Stimulated activated CD8-positive, alpha-beta memory T cell treated with anti-CD3 and anti-CD28 coated beads, Interleukin-4, amount 100 ng/mL, for 1 hour (primary cell): ENCODE results near the gene USP38.
"Not testable (repeated sequence)": the region's sequence is repeated elsewhere in the genome, so short reads cannot be mapped to it uniquely, and the experiment has no call there.

ENCODE experiments used
- DNase-seq, 2 donors: peaks; one replicate each; pipeline ENCODE4 v3.0.0-alpha.2; 2020; ENCODE audit warnings: low read depth in 2 of 2, low spot score in 1 of 2

The USP38 gene

GRCh38 chr4:143212566-143212965, 27.8 kb downstream of the USP38 start:
- DNase-seq = no peak

- DNase-seq = no peak
Measured at GRCh38 chr4:143215873-143216272, 31.2 kb downstream of the USP38 start.

- no peak for DNase-seq
Measured at GRCh38 chr4:143224255-143224654, 39.5 kb downstream of the USP38 start.

GRCh38 chr4:143225167-143225566, 40.5 kb downstream of the USP38 start:
- no peak for DNase-seq

- DNase-seq = no peak
Measured at GRCh38 chr4:143230683-143231082, 46.0 kb downstream of the USP38 start.

- DNase-seq = no peak
Measured at GRCh38 chr4:143232277-143232676, 47.6 kb downstream of the USP38 start.

GRCh38 chr4:143234153-143234552, 49.4 kb downstream of the USP38 start:
- DNase-seq = no peak

GRCh38 chr4:143237195-143237594, 52.5 kb downstream of the USP38 start:
- not testable (repeated sequence) for DNase-seq

- no peak for DNase-seq
Measured at GRCh38 chr4:143240939-143241679, 56.4 kb downstream of the USP38 start.

- DNase-seq = no peak
Measured at GRCh38 chr4:143241892-143242291, 57.2 kb downstream of the USP38 start.

GRCh38 chr4:143243041-143243440, 58.3 kb downstream of the USP38 start:
- DNase-seq = no peak

GRCh38 chr4:143246977-143247376, 62.3 kb downstream of the USP38 start:
- no peak for DNase-seq

- DNase-seq = no peak
Measured at GRCh38 chr4:143247866-143248265, 63.1 kb downstream of the USP38 start.

GRCh38 chr4:143248827-143249226, 64.1 kb downstream of the USP38 start:
- no peak for DNase-seq

GRCh38 chr4:143250617-143251016, 65.9 kb downstream of the USP38 start:
- DNase-seq = no peak

GRCh38 chr4:143251348-143251747, 66.6 kb downstream of the USP38 start:
- DNase-seq = no peak

GRCh38 chr4:143251779-143252178, 67.1 kb downstream of the USP38 start:
- DNase-seq = no peak

GRCh38 chr4:143252478-143252877, 67.8 kb downstream of the USP38 start:
- DNase-seq = no peak

GRCh38 chr4:143253166-143253565, 68.4 kb downstream of the USP38 start:
- DNase-seq = no peak

- DNase-seq = no peak
Measured at GRCh38 chr4:143254491-143255226, 69.9 kb downstream of the USP38 start.

GRCh38 chr4:143256456-143256855, 71.7 kb downstream of the USP38 start:
- DNase-seq = no peak

GRCh38 chr4:143257356-143257755, 72.6 kb downstream of the USP38 start:
- DNase-seq = no peak

- DNase-seq = no peak
Measured at GRCh38 chr4:143260750-143261149, 76.0 kb downstream of the USP38 start.
